Measurements from ENCODE around the gene EXOC3.
"Not testable (repeated sequence)": the region's sequence is repeated elsewhere in the genome, so short reads cannot be mapped to it uniquely, and the experiment has no call there.

The EXOC3 gene

GRCh38 chr5:474840-475661 lies 32.1 kb downstream of the EXOC3 start:
- DNase-seq, result no peak

- DNase-seq, result no peak
Measured at GRCh38 chr5:475704-476101, 32.7 kb downstream of the EXOC3 start.

- no peak for DNase-seq
Measured at GRCh38 chr5:476102-476813, 33.3 kb downstream of the EXOC3 start.

- DNase-seq, result no peak
Measured at GRCh38 chr5:476814-477175, 33.8 kb downstream of the EXOC3 start.

- DNase-seq, result no peak
Measured at GRCh38 chr5:477247-477646, 34.3 kb downstream of the EXOC3 start.

- DNase-seq, result no peak
Measured at GRCh38 chr5:477871-478270, 34.9 kb downstream of the EXOC3 start.

- no peak for DNase-seq
Measured at GRCh38 chr5:478369-478981, 35.5 kb downstream of the EXOC3 start.

GRCh38 chr5:478982-479535 lies 36.1 kb downstream of the EXOC3 start:
- DNase-seq, result no peak

GRCh38 chr5:479566-480319 lies 36.8 kb downstream of the EXOC3 start:
- DNase-seq, result no peak

- no peak for DNase-seq
Measured at GRCh38 chr5:481347-481746, 38.4 kb downstream of the EXOC3 start.

GRCh38 chr5:482021-482420 lies 39.0 kb downstream of the EXOC3 start:
- DNase-seq, result no peak

GRCh38 chr5:482506-482905 lies 39.5 kb downstream of the EXOC3 start:
- no peak for DNase-seq

GRCh38 chr5:483011-483410 lies 40.0 kb downstream of the EXOC3 start:
- DNase-seq, result no peak

- no peak for DNase-seq
Measured at GRCh38 chr5:483434-484140, 40.6 kb downstream of the EXOC3 start.

GRCh38 chr5:484556-484955 lies 41.6 kb downstream of the EXOC3 start:
- DNase-seq, result no peak

- DNase-seq, result no peak
Measured at GRCh38 chr5:485113-485945, 42.4 kb downstream of the EXOC3 start.

- peak in 1 of 2 donors; percentile 30 for DNase-seq
Measured at GRCh38 chr5:485946-486491, 43.0 kb downstream of the EXOC3 start.

- not testable (repeated sequence) for DNase-seq
Measured at GRCh38 chr5:486597-486996, 43.6 kb downstream of the EXOC3 start.

GRCh38 chr5:488241-488640 lies 45.3 kb downstream of the EXOC3 start:
- no peak for DNase-seq

GRCh38 chr5:488744-489688 lies 46.0 kb downstream of the EXOC3 start:
- DNase-seq, result no peak
